Stimulated activated CD4-positive, alpha-beta T cell treated with anti-CD3 and anti-CD28 coated beads, Interleukin-1b, Interleukin-23, amount 100 ng/mL, for 4 hours (primary cell): Measurements from ENCODE around the gene C1QTNF1.

Source experiments
- DNase-seq, 2 donors: peaks; one replicate each; pipeline ENCODE4 v3.0.0-alpha.2; 2020; ENCODE audit warnings: low read depth in 2 of 2

Gene C1QTNF1, protein sequence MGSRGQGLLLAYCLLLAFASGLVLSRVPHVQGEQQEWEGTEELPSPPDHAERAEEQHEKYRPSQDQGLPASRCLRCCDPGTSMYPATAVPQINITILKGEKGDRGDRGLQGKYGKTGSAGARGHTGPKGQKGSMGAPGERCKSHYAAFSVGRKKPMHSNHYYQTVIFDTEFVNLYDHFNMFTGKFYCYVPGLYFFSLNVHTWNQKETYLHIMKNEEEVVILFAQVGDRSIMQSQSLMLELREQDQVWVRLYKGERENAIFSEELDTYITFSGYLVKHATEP

DNA sequence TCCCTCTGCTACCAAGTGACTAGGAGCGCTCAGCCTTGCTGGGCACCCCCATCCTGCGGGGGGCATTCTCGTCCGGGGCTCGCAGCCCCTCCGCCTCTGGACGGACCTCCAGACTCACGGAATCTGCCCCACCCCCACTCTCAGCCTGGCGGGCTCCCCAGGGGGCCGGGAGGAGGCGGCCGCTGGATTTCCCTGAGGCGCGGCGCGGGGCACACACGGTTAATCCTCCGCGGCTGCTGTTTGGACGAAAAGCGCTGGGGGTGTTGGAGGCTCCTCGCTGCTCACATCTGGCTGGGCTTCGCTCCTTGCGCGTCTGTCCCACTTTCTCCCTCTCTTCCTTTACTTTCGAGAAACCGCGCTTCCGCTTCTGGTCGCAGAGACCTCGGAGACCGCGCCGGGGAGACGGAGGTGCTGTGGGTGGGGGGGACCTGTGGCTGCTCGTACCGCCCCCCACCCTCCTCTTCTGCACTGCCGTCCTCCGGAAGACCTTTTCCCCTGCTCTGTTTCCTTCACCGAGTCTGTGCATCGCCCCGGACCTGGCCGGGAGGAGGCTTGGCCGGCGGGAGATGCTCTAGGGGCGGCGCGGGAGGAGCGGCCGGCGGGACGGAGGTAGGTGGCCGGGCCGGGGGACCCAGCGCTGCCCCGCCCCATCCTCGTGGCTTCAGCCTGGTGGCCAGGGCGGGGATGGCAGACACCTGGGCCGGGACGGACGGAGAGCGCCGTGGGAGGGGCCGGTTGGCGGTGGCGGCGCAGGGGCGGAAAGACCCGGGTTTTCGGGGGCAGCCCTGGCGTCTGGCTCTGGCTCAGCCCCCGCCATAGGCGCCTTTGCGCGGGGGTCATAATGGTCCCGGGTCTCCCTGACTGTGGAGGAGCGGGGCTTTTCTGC is at the start of gene C1QTNF1:
C1QTNF1 (plus strand) TSS at position 284 of the 886 bp plus-strand sequence. CDS start 19,800 bp downstream, outside the sequence.
- no peak for DNase-seq

DNA sequence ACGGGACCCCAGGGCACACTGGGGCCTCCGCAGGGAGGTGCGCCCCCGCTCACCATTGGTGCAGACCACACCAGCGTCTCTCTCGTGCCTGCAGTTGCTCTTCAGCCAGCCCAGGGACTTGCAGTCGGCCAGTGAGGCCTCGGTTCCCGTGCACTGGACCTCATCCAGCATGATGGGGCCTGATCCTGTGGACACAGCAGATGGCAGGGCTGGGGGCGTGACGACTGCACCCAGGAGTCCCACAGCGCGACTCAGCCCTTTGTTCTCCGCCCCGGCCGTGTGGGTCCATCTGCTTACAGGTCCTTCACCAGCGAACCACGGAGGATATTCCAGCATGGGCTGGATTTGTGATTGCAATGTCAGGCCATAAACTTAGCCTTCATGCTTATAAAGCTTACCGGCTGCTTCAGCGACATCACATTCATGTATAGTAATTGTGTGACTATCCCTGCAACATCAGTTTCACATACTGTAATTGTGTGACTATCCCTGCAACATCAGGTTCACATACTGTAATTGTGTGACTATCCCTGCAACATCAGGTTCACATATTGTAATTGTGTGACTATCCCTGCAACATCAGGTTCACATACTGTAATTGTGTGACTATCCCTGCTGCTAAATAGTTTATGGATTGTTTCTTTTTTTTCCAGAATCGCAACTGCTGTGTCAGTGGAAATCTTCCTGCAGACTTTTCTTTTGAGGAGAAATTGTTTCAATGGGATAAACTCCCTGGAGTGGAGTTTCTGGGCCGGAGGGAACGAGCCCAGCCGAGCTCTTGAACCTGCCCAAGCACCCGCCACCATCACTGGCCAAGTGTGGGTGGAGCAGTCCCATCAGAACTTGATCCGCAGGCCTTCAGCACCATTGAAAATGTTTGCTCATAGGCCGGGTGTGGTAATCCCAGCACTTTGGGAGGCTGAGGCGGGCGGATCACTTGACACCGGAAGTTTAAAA is 49.1 kb upstream of the C1QTNF1 start:
- no peak for DNase-seq

DNA sequence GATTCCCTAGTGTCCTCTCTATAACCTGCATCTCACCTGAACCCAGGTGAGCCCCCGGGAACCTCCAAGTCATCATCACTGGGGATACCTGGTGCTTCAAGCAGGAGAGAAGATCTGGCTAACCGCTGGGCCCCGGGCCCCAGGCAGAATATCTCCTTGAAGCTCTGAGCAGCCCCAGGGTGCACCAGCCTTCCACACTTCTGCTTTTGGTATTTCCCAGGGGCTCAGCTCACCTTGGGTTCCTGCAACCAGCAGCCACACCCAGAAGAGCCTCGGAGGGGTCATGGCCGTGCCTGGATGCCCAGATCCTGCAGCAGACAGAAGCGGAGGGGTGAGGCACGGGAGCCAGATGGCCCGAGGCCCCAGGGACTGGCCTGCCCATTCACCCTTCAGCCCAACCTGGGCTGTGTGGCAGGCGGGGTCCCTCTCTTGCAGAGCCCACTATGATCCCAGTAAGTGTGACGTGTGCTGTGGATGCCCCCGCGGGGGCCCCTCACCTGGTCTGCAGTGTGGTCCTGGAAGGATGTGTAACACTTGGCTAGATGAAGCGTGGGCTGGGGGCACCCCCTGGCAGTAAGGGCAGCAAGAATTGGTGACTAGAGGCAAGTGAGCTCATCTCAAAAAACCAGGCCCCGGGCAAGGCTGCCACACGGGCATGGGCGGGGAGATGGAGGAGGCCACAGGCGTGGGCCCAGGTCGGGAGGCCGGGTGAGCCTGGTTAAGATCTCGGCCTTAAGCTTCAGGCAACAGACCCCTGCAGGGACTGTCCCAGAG is 46.9 kb upstream of the C1QTNF1 start:
- no peak for DNase-seq

DNA sequence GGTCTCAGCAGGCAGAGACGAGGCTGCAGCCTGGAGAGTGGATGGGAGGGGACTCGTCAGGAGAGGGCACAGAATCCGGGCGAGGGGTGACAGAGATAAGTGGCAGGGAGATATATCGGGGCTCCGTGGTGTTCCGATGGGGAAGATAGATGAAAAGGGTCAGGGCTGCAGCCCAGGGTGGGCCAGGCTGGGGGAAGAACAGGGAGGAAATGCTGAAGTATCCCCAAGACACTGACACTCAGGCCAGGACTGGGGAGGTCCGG is 46.4 kb upstream of the C1QTNF1 start:
- DNase-seq, result no peak

DNA sequence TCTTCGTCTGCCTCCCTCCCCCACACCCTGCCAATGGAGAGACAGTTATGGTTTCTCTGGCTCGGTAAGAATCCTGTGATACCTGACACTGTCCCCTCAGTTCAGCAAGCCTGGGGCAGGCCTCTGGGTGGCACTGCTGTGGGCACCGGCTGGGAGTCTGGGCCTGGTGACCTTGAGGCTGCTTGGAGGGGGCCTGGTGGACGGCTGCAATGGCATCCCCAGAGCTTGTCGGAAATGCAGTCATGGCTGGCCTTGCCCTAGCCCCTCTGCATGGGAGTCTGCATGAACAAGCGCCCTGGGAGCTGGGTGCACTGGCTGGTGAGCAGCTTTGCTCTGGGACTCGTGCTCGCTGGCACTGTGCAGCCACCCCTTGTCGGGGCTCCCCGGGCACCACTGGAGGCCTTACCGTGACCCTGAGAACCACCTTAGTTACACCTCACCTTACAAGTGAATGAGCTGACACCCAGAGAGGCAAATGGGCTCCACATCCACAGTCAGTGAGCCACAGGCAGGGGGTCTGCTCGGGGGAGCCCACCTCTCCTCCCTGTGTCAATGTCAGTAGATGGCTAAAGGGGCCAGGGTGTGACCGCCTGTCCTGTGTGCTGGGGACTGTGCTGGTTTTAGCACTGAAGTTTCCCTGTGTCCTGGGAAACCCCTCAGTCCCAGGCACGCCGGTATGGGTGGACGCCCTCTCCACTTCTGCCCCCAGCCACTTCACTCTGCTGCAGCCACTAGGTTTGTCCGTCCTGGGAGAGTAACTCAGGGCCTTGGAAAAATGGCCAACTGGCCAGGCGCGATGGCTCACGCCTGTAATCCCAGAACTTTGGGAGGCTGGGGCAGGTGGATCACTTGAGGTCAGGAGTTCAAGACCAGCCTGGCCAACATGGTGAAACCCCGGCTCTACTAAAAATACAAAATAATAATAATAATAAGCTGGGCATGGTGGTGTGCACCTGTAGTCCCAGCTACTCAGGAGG is 45.7 kb upstream of the C1QTNF1 start:
- DNase-seq, result no peak

DNA sequence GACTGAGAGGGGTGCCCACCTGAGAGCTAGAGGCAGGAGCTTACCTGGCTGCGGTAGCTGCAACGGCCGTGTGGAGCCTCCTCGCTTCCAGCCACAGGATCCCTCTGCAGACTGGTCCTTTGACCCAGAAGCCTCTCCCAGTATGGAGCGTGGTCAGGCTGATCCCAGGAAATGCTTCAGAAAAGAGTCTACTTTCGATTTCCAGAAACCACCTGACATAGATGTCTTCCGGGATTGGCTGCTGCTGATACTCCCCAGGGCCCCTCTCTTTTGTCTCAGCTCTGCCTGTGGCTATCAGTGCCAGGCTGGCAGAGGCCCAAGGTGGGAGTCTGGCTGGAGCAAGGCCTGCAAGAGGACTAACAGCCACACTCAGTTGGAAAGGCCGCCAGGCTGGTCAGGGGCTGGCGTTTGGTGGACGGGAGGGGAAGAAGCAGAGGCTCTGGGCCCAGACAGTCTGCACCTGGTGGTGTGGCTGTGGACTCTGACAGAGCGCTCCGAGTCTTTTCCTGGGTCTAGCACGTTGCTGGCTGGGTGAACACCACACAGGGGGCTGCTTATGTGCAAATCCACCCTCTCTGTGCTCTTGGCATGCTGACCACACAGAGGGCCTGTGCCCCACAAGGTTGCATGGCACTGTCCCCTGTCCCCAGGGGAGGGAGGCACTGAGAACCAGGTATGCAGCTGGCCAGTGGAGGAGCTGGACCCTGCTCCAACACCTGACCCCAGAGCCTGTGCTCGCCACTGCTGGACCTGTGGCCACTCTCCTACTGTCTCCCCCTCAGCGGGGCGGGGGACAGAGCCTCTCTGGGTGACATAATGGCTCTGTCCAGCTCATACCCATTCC is 44.0 kb upstream of the C1QTNF1 start, which contains the start of gene LGALS3BP:
LGALS3BP (minus strand) TSS at position 144 of the 844 bp plus-strand sequence. CDS start 2,732 bp downstream, outside the sequence.
- peak in 1 of 2 donors; percentile 14 for DNase-seq

DNA sequence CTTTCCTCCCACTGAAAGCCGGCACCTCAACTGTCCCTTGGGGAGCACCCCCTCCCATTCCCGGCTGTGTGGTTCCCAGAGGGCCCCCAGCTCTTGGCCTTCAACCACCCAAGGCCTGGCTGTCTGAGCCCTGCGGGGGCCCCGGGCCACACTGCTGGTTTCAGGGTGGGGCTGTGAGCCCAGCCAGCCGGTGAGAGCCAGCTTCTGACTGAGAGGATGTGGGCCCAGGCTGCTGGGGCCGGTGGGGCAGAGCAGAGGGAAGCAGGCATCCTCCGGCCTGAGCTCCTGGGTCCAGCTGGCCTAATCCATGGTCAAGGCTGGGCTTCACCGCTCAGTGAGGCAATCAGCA is 43.4 kb upstream of the C1QTNF1 start:
- no peak for DNase-seq

DNA sequence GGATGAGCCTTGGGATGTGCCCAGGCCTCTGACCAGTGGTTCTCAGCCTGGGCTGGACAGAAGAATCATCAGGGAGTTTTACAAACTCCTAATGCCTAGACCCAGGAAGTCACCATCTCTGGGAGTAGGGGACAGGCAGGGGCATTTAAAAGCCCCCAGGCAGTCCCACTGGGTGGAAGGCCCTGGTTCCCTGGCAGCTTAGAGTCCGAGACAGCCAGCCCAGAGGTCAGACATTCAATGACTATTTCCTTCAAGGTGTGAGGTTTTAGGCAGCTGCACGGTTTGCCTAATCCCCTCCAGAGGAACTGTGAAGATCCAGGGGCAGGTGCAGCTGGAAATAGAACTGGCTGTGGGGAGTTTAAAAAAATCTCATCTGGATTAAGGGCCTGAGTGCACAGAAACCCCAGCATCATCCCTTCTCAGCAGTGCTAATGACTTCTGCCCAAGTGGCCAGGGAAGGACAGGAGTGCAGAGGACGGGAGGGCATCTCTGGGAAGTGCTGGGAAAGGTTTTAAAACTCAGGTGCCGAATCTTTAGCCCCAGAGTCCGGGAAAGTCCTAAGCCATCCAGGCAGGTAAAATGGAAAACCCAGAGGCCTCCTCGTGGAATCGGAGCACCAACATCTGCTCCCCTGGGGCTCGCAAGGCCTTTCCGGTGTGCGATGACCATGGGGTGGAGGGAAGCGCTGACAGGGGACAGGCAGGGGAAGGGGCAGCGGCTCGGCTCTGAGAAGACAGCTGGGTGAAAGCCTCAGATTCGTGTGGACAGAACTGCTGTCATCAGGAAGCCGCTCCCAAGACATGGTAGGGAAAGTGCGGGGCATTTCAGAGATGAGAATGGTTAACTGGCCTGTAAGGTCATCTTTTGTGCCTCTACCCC is 42.7 kb upstream of the C1QTNF1 start:
- DNase-seq, result no peak

DNA sequence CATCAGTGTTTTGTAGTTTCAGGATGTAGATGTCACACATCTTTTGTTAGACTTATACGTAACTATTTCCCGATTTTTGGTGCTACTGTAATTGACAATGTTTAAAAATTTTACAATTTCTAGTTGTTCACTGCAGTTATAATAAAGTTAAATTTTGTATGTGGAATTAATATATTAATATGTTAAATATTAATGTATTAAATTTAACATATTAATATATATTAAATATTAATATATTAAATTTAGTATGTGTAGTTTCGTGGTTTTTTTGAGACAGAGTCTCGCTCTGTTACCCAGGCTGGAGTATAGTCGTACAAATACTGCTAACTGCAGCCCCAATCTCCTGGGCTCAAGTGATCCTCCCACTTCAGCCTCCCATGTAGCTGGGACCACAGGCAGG is 38.6 kb upstream of the C1QTNF1 start:
- no peak for DNase-seq

DNA sequence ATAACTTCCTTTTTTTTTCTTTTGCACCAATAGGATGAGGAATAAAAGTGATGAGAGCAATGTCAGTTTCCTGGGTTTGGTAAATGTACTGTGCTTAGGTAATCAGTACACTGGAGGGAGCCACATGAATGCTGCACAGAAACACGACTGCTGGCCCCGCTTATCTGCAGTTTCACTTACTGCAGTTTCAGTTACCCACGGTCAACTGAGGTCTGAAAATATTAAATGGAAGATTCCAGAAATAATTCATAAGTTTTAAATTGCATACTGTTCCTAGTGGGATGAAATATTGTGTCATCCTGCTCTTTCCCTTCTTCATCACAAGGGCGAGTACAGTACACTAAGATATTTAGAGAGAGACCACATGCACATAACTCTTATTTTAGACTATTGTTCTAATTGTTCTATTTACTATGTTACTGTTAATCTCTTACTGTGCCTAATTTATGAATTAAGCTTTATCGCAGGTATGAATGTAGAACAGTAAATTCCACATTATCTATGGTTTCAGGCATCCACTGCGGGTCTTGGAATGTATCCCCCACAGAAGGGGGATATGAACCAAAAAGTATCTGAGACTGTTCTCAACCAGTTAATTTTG is 37.8 kb upstream of the C1QTNF1 start:
- DNase-seq, result no peak

DNA sequence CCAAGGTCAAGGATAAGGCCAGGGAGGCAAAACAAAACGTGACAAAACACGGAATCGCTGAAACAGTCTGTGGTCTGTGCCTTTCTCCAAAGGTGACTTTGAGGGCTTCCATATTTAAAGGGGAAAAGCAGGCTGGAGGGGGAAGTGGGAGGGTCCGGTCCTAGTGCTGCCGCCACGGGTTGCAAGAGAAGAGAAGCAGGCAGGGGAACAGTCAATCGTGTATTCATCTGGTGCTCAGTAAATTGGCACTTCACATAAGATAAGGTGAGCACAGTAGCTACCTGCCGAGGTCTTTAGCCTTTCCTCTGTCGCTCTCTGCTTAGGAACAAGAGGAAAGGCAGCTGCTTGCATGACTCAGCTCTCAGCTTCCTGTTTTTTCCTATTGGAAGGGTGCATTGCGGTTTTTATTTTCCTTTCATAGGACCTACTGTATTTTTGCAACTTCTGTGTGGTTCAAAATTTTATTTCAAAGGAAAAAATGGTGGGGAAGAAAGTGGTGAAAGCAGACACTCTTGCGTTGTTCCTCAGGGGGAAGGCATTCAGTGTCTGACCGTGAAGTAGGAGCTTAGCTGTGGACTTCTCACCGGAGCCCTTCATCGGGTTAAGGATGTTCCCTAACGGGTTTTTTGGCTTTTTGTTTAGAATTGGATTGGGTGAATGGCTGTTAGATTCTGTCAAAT is 37.2 kb upstream of the C1QTNF1 start:
- no peak for DNase-seq

DNA sequence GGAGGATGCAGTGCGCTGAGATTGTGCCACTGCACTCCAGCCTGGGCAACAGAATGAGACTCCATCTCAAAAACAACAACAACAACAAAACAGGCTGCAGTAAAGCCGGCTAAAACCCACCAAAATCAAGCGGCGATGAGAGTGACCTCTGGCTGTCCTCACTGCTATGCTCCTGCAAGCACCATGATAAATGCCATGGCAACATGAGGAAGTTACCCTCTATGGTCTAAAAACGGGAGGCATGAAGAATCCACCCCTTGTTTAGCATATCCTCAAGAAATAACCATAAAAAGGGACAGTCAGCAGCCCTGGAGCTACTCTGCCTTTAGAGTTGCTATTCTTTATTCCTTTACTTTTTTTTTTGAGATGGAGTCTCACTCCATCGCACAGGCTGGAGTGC is 35.8 kb upstream of the C1QTNF1 start:
- DNase-seq, result no peak

DNA sequence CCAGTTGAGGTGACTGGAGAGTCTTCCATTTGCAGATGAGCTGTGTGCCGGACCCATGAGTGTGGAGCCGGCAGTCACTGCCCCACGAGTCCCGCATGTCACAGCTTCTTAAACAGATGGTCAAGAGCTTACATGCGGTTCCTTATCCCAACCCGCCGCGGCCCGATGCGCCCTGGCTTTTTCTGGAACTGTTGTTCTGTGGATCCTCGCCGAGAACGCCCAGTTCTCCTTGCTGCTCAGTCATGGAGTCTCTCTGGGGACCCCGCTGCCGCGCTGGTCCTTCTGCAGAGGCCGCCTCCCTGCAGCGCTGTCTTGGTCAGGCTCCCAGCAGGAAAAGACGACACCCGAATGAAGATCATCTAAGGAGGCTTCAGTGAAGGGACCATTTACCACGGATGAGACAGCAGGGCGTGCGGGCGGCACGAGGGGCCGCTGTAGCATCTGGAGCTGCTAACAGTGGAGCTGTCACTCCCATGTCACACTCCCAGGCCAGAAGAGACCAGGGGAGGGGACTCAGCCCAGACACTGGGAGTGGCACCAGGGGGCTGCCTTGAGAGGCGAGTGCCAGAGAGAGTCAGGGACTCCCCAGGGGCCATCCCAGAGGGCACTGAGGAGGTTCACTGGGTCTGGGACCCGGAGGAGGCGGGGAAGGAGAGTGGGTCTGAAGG is 33.5 kb upstream of the C1QTNF1 start:
- no peak for DNase-seq

DNA sequence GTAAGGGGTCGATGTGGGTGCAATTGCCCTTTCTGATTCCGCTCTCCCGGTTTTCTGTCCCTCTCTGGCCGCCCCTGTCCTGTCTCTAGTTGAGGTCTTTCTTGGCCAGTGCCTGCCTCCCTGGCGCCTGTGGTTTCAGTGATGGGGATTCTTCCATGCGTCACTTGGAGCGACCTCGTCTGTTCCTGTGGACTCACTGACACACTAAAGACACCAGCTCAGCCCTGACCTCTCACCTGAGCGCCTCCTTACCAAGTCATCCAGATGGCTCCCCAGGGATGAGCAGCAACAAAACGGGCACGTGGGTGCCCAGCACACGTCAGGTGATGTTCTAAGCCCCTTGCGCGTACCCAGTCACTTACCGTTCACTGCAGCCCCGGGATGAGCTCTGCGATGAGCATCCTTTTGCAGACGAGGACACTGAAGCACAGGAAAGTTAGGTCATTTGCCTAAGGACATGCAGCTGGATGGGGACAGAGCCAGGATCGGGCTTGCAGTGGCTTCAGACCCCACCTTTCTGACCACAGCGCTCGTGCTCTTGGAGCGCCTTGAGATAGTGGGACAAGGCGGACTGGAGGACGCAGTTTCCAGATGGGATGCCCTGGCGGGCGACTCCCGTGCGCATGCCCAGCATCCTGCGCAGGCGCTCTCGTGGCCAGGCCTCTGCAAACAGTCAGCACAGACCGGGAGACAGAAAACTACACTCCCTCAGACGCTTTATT is 32.8 kb upstream of the C1QTNF1 start:
- no peak for DNase-seq

DNA sequence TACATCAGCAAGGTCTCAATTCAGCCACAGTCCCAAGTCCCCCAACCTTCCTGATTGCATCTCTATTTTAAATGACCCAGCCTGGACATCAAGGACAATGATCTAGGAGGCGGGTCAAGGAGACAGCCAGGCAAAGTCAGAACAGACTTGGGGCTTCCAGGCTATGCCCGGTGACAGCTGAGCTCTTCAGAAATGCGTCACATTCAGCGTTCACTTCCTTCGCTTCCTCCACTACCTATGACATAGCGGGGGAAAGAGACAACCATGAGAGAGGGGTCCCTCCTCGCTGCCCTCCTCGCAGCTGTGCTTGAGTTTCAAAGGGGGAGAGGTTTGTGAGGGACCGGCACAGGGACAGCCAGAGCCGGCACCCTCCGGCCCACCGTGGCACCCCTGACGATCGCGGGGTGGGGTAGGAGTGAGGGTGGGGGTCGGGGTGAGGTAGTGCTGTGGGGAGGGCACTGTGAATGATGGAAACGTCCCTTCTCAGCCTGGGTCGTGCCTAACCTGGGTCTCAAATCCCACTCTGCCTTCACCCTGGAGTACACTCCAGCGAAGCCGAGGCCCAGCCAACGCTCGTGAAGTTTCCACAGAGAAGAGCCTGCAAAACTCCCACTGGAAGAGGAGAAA is 31.9 kb upstream of the C1QTNF1 start:
- DNase-seq, result no peak
